GM10266 (cell line): ENCODE data around the gene CHERP.

ENCODE experiments used
- DNase-seq: peaks from one replicate; pipeline ENCODE4 v3.0.0; 2012; ENCODE audit errors: extremely low spot score
- CTCF ChIP-seq: IDR thresholded peaks from 2 replicates; pipeline ENCODE4 v1.5.1; 2012; ENCODE audit warnings: mild to moderate bottlenecking, low read depth; ENCODE audit not compliant: control insufficient read depth, insufficient read depth; ENCODE audit errors: missing control alignments

CHERP gene

GRCh38 chr19:16586477-16586871 lies 44.2 kb upstream of the CHERP start:
- no peak for TF ChIP-seq CTCF
- no peak for DNase-seq

GRCh38 chr19:16585808-16586476 lies 43.7 kb upstream of the CHERP start:
- DNase-seq: peak; percentile 80
- TF ChIP-seq CTCF: no peak

GRCh38 chr19:16585094-16585801 lies 43.0 kb upstream of the CHERP start:
- TF ChIP-seq CTCF: no peak
- no peak for DNase-seq

- TF ChIP-seq CTCF: no peak
- DNase-seq: peak; percentile 89
Measured at GRCh38 chr19:16584248-16585093, 42.2 kb upstream of the CHERP start.

GRCh38 chr19:16582486-16583261 lies 40.4 kb upstream of the CHERP start:
- no peak for DNase-seq
- TF ChIP-seq CTCF: no peak

GRCh38 chr19:16581971-16582343 lies 39.7 kb upstream of the CHERP start:
- DNase-seq: no peak
- TF ChIP-seq CTCF: no peak
